WERI-Rb-1 (cell line): ENCODE results near the gene MARS1.
"Not testable (repeated sequence)": the region's sequence is repeated elsewhere in the genome, so short reads cannot be mapped to it uniquely, and the experiment has no call there.

Experiments
- DNase-seq: peaks from one replicate; pipeline ENCODE4 v3.0.0-alpha.2; 2020
- H3K27ac ChIP-seq: fragments of 250-450 bp; sonication (Bioruptor Pico); 2 replicates; pipeline ENCODE4 v1.5.1; 2020; ENCODE audit warnings: mild to moderate bottlenecking, moderate library complexity
- H3K27me3 ChIP-seq: fragments of 250-450 bp; sonication (Bioruptor Pico); 2 replicates; pipeline ENCODE4 v1.5.1; 2021; ENCODE audit warnings: mild to moderate bottlenecking, low read depth, moderate library complexity; ENCODE audit not compliant: insufficient read depth, severe bottlenecking
- H3K36me3 ChIP-seq: fragments of 250-450 bp; sonication (Bioruptor Pico); 2 replicates; pipeline ENCODE4 v1.5.1; 2020; ENCODE audit warnings: mild to moderate bottlenecking, moderate library complexity
- H3K4me3 ChIP-seq: 2 replicates; pipeline ENCODE4 v1.5.1; 2011; ENCODE audit warnings: low read depth, mild to moderate bottlenecking, control low read depth, low read length
- H3K9me3 ChIP-seq: fragments of 250-450 bp; sonication (Bioruptor Pico); 2 replicates; pipeline ENCODE4 v1.5.1; 2021; ENCODE audit warnings: mild to moderate bottlenecking, moderate library complexity; ENCODE audit not compliant: severe bottlenecking
- TF ChIP-seq, protein P1 (sequence below): IDR thresholded peaks from 2 replicates; pipeline ENCODE4 v1.5.1; 2011; ENCODE audit warnings: low read depth, mild to moderate bottlenecking, control low read depth, inconsistent platforms, low read length

The MARS1 gene

DNA sequence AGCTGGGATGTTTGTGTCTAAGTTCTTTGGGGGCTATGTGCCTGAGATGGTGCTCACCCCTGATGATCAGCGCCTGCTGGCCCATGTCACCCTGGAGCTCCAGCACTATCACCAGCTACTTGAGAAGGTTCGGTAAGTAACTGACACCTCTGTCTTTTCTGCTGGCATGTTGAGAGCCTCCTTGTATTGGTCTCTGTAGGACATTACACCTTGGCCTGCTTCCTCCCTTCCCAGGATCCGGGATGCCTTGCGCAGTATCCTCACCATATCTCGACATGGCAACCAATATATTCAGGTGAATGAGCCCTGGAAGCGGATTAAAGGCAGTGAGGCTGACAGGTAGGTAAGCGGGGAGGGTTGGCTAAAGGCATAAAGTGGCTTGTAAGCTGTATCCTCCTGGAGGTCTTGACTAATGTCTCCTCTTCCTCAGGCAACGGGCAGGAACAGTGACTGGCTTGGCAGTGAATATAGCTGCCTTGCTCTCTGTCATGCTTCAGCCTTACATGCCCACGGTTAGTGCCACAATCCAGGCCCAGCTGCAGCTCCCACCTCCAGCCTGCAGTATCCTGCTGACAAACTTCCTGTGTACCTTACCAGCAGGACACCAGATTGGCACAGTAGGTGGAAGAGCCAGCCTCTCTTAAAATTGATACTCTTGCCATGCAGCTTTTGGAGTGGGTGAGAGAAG lies 27.0 kb downstream of the MARS1 start:
- Histone ChIP-seq H3K27ac (no peak overlapping the region; the same call in 1 of the 2 replicates), H3K4me3 (no peak overlapping the region), H3K27me3 (no peaks in the 10 kb centered on the region), H3K9me3 (no peaks in the 10 kb centered on the region), H3K36me3 (peaks cover 97% of the 10 kb centered on the region)
- no peak for DNase-seq
- TF ChIP-seq, protein P1, sequence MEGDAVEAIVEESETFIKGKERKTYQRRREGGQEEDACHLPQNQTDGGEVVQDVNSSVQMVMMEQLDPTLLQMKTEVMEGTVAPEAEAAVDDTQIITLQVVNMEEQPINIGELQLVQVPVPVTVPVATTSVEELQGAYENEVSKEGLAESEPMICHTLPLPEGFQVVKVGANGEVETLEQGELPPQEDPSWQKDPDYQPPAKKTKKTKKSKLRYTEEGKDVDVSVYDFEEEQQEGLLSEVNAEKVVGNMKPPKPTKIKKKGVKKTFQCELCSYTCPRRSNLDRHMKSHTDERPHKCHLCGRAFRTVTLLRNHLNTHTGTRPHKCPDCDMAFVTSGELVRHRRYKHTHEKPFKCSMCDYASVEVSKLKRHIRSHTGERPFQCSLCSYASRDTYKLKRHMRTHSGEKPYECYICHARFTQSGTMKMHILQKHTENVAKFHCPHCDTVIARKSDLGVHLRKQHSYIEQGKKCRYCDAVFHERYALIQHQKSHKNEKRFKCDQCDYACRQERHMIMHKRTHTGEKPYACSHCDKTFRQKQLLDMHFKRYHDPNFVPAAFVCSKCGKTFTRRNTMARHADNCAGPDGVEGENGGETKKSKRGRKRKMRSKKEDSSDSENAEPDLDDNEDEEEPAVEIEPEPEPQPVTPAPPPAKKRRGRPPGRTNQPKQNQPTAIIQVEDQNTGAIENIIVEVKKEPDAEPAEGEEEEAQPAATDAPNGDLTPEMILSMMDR = no peak

DNA sequence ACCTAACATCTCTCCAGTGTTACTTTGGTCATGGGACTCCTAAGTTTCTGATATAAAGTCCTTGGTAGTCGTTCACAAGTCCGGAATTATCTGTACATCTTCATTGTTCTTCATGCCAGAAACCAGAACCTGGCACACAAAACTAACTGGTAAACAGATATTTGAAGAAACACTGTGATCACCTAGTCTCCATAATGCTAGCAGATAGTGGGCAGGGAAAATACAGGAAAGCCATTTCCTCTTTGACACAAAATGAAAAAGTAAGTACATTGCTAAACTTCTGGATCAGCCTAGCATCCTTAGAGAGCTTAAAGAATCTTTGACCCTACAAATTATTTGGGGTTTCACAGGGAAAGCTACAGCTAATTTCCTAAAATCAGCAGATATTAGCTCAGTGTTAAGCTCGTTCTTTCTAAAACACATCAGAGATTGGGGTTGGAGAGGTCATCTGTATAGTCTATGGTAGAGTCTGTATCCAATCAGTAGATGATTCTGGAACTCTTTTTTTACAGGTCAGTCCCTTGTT lies 27.6 kb downstream of the MARS1 start:
- Histone ChIP-seq H3K4me3 (no peak overlapping the region), H3K9me3 (no peaks in the 10 kb centered on the region), H3K27ac (no peak overlapping the region; the same call in 1 of the 2 replicates), H3K27me3 (no peaks in the 10 kb centered on the region), H3K36me3 (peaks cover 95% of the 10 kb centered on the region)
- TF ChIP-seq, protein P1 = no peak
- no peak for DNase-seq

DNA sequence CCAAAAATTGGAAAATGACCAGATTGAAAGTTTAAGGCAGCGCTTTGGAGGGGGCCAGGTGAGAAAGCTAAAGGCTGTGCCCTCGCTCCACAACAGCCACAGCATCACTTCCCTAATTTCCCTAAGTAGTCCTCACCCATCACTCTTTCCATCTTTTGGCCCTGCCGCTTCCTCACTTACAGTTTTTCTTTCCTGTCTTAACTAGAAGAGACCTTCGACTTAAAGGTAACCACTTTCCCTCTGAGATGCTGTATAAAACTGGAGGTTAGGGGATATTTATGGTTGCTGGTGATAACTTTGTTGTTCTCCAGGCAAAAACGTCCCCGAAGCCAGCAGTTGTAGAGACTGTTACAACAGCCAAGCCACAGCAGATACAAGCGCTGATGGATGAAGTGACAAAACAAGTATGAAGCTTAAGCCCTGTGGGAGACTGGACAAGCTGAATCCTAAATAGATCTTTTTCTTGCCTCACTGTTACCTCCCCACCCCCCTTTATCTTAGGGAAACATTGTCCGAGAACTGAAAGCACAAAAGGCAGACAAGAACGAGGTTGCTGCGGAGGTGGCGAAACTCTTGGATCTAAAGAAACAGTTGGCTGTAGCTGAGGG lies 28.2 kb downstream of the MARS1 start:
- no peak for DNase-seq
- Histone ChIP-seq H3K4me3 (no peak overlapping the region), H3K27ac (no peak overlapping the region), H3K27me3 (no peaks in the 10 kb centered on the region), H3K36me3 (peaks cover 89% of the 10 kb centered on the region), H3K9me3 (no peaks in the 10 kb centered on the region)
- TF ChIP-seq, protein P1 = no peak

DNA sequence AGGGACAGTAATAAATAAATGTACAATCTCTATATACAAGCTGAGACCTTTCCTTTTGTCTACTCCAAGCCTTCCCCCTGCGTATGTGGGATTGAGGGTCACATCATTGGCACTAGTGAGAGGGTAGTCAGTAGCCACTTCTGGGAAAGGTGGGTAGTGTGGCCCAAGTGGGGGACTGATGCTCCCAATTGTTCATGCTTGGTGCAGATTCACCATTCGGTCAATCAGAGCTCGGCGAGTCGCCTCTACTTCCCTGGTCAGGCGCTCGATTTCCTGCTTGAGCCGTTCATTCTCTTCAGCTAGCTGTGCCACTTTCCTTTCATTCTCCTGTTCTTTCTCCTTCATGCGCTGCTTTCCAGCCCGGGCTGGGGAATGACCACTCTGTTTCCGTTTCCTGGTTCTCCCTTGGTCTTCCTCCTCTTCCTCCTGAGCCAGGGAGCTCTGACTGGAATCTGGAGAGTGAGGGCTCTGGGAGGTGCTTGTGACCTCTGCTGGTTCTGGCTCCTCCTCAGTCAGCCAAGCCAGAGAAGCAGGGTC lies 28.8 kb downstream of the MARS1 start:
- H3K4me3 ChIP-seq = no peak overlapping the region

DNA sequence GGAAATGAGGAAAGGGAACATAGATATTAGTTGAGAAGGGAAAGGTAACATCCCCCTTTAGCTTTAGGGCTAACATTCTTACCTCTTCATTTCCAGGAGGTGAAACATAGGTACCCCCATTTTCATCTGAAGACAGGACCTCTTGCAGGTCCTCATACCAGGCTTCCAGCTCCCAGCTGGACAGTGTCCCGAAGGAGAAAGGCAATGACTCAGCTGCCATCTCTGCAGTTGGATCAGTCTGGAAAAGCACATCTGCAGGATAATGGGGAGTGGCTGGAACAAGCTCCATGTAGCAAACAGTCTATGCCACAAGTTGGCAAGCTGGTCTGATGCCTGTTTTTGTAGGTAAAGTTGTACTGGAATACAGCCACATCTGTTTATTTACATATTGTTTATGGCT lies 29.3 kb downstream of the MARS1 start:
- no peak for DNase-seq

More for the DNA sequence above, 28.8 kb downstream of the MARS1 start:
- Histone ChIP-seq H3K27ac (0 out of 2 replicates have a peak overlapping the region, but pooled peaks have one; percentile 15), H3K9me3 (no peaks in the 10 kb centered on the region), H3K36me3 (peaks cover 83% of the 10 kb centered on the region), H3K27me3 (no peaks in the 10 kb centered on the region)
- DNase-seq = no peak
- TF ChIP-seq, protein P1 = no peak

DNA sequence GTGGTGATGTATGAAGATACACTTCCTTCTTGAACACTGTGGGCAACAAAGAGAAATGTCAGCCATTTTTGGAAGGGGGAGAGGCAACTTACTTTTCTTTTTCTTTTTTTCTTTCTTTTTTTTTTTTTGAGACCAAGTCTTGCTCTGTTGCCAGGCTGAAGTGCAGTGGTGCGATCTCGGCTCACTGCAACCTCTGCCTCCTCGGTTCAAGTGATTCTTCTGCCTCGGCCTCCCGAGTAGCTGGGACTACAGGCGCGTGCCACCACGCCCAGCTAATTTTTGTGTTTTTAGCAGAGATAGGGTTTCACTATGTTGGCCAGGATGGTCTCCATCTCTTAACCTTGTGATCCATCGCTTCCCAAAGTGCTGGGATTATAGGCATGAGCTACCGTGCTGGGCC lies 29.9 kb downstream of the MARS1 start:
- H3K27ac ChIP-seq, DNase-seq: not testable (repeated sequence)
- peaks cover 72% of the 10 kb centered on the region for H3K36me3 ChIP-seq

More for the DNA sequence above, 29.3 kb downstream of the MARS1 start:
- TF ChIP-seq, protein P1 = no peak
- no peaks in the 10 kb centered on the region for H3K27me3 ChIP-seq
- H3K27ac ChIP-seq = 0 out of 2 replicates have a peak overlapping the region, but pooled peaks have one; percentile 15
- H3K9me3 ChIP-seq = no peaks in the 10 kb centered on the region
- H3K4me3 ChIP-seq = no peak overlapping the region
- peaks cover 78% of the 10 kb centered on the region for H3K36me3 ChIP-seq

More for the DNA sequence above, 29.9 kb downstream of the MARS1 start:
- not testable (repeated sequence) for H3K9me3 ChIP-seq, H3K27me3 ChIP-seq, H3K4me3 ChIP-seq
